Natural killer cell treated with Interleukin-12 subunit alpha and Interleukin-12 subunit beta and Interleukin-15 and Interleukin-18, amount 100 ng/mL, for 72 hours (primary cell): ENCODE measurements around the gene CHFR. TPM values are rescaled to one million over a fixed set of nuclear protein-coding genes. Genes with fewer than 3 reads are reported as not detected.
A peak's percentile ranks its signal among the peaks of the same experiment; 100 is the strongest.
"Not testable (repeated sequence)": the region's sequence is repeated elsewhere in the genome, so short reads cannot be mapped to it uniquely, and the experiment has no call there.

Experiments
- ATAC-seq, 2 donors: fragments of 150-1000 bp; cut with Tn5 transposase in 1 of 2; sonication (Bioruptor Pico), chemical (Tn5 transposase) in 1 of 2; 2 replicates each; pipeline ENCODE4 v1.10.0; 2021
- DNase-seq: peaks from one replicate; pipeline ENCODE4 v3.0.0; 2022; ENCODE audit warnings: low spot score
- H3K27ac Mint-ChIP-seq, 2 donors: 1 replicate in 1 of 2; 2 replicates in 1 of 2; pipeline ENCODE4 v1.8.0; 2022; ENCODE audit warnings: mixed read lengths in 2 of 2, mild to moderate bottlenecking in 1 of 2, moderate library complexity in 1 of 2
- H3K27me3 Mint-ChIP-seq, 2 donors: 1 replicate in 1 of 2; 2 replicates in 1 of 2; pipeline ENCODE4 v1.8.0; 2022; ENCODE audit warnings: mixed read lengths in 2 of 2
- H3K36me3 Mint-ChIP-seq: one replicate; pipeline ENCODE4 v1.8.0; 2022; ENCODE audit warnings: mixed read lengths
- H3K4me1 Mint-ChIP-seq, 2 donors: 1 replicate in 1 of 2; 2 replicates in 1 of 2; pipeline ENCODE4 v1.8.0; 2022; ENCODE audit warnings: low read depth in 2 of 2, mixed read lengths in 2 of 2, mild to moderate bottlenecking in 1 of 2
- H3K4me3 Mint-ChIP-seq: one replicate; pipeline ENCODE4 v1.8.0; 2022; ENCODE audit warnings: mixed read lengths
- H3K9me3 Mint-ChIP-seq: 2 replicates; pipeline ENCODE4 v1.8.0; 2022; ENCODE audit warnings: mixed read lengths
- total RNA-seq, 2 donors: library from RNA; stranded (reverse); gene quantifications; one replicate each; pipeline ENCODE4 v1.2.3, GENCODE V29; 2022

The CHFR gene
- total RNA-seq, 2 donors from 2014 or later: 121 to 155 TPM

- not testable (repeated sequence) for H3K27me3 Mint-ChIP-seq
- H3K27ac Mint-ChIP-seq: peak overlapping the region; percentile 71 to 78
Measured at GRCh38 chr12:132907789-132908144, 20.4 kb upstream of the CHFR start.

GRCh38 chr12:132907216-132907615 lies 19.8 kb upstream of the CHFR start:
- H3K27me3 Mint-ChIP-seq: peaks cover 0 to 6% of the 10 kb centered on the region in 2 donors
- H3K4me1 Mint-ChIP-seq: no peaks in the 10 kb centered on the region
- no peak overlapping the region for H3K4me3 Mint-ChIP-seq
- H3K9me3 Mint-ChIP-seq: peaks cover 7% of the 10 kb centered on the region
- DNase-seq (no peak), ATAC-seq (no peak)
- H3K27ac Mint-ChIP-seq: no peak overlapping the region
- H3K36me3 Mint-ChIP-seq: peaks cover 14% of the 10 kb centered on the region

More at GRCh38 chr12:132907789-132908144, 20.4 kb upstream of the CHFR start:
- H3K4me1 Mint-ChIP-seq, H3K9me3 Mint-ChIP-seq, ATAC-seq, DNase-seq: not testable (repeated sequence)
- peak overlapping the region; percentile 83 for H3K4me3 Mint-ChIP-seq
- H3K36me3 Mint-ChIP-seq: peaks cover 18% of the 10 kb centered on the region

- peak; percentile 90 for DNase-seq
- Mint-ChIP-seq H3K27me3 (peaks cover 0 to 6% of the 10 kb centered on the region in 2 donors), H3K9me3 (no peaks in the 10 kb centered on the region), H3K4me3 (no peak overlapping the region), H3K27ac (peak overlapping the region in 1 of 2 donors; percentile 43), H3K36me3 (no peaks in the 10 kb centered on the region), H3K4me1 (no peaks in the 10 kb centered on the region)
- peak; percentile 28 to 55 for ATAC-seq
Measured at GRCh38 chr12:132904718-132905328, 17.4 kb upstream of the CHFR start.

GRCh38 chr12:132899033-132899432 lies 11.6 kb upstream of the CHFR start:
- H3K4me3 Mint-ChIP-seq: no peak overlapping the region
- H3K9me3 Mint-ChIP-seq: no peaks in the 10 kb centered on the region

GRCh38 chr12:132888852-132889251 lies 1.4 kb upstream of the CHFR start:
- Mint-ChIP-seq H3K9me3 (no peaks in the 10 kb centered on the region), H3K27me3 (peaks cover 12 to 14% of the 10 kb centered on the region in 2 donors), H3K36me3 (peaks cover 30% of the 10 kb centered on the region), H3K4me3 (peak overlapping the region; percentile 100), H3K4me1 (peaks cover 14 to 18% of the 10 kb centered on the region in 2 donors), H3K27ac (peak overlapping the region; percentile 100)
- no peak for DNase-seq
- no peak for ATAC-seq

More at GRCh38 chr12:132899033-132899432, 11.6 kb upstream of the CHFR start:
- Mint-ChIP-seq H3K27me3 (peaks cover 0 to 3% of the 10 kb centered on the region in 2 donors), H3K36me3 (no peaks in the 10 kb centered on the region), H3K27ac (no peak overlapping the region), H3K4me1 (peaks cover 0 to 3% of the 10 kb centered on the region in 2 donors)
- ATAC-seq: no peak
- DNase-seq: no peak

- H3K36me3 Mint-ChIP-seq: peaks cover 30% of the 10 kb centered on the region
- peaks cover 19 to 31% of the 10 kb centered on the region in 2 donors for H3K4me1 Mint-ChIP-seq
- peak overlapping the region; percentile 100 for H3K4me3 Mint-ChIP-seq
- no peak for DNase-seq
- H3K27ac Mint-ChIP-seq: peak overlapping the region; percentile 100
- no peaks in the 10 kb centered on the region for H3K9me3 Mint-ChIP-seq
- peaks cover 12 to 14% of the 10 kb centered on the region in 2 donors for H3K27me3 Mint-ChIP-seq
- ATAC-seq: peak in 1 of 2 donors; percentile 39
Measured at GRCh38 chr12:132886529-132887477, 602 bp downstream of the CHFR start.

GRCh38 chr12:132881818-132882217 lies 5.6 kb downstream of the CHFR start:
- Mint-ChIP-seq H3K4me1 (peaks cover 15 to 28% of the 10 kb centered on the region in 2 donors), H3K27ac (no peak overlapping the region), H3K36me3 (peaks cover 12% of the 10 kb centered on the region), H3K4me3 (no peak overlapping the region), H3K27me3 (no peaks in the 10 kb centered on the region), H3K9me3 (no peaks in the 10 kb centered on the region)
- DNase-seq: no peak
- ATAC-seq: no peak

GRCh38 chr12:132874620-132875019 lies 12.8 kb downstream of the CHFR start:
- not testable (repeated sequence) for H3K4me3 Mint-ChIP-seq, H3K9me3 Mint-ChIP-seq, DNase-seq, ATAC-seq, H3K27me3 Mint-ChIP-seq, H3K36me3 Mint-ChIP-seq, H3K4me1 Mint-ChIP-seq, H3K27ac Mint-ChIP-seq

GRCh38 chr12:132874175-132874574 lies 13.2 kb downstream of the CHFR start:
- no peaks in the 10 kb centered on the region for H3K9me3 Mint-ChIP-seq
- H3K36me3 Mint-ChIP-seq: peaks cover 10% of the 10 kb centered on the region
- no peaks in the 10 kb centered on the region for H3K27me3 Mint-ChIP-seq
- peaks cover 0 to 6% of the 10 kb centered on the region in 2 donors for H3K4me1 Mint-ChIP-seq
- no peak overlapping the region for H3K4me3 Mint-ChIP-seq
- ATAC-seq (no peak), DNase-seq (no peak)
- no peak overlapping the region for H3K27ac Mint-ChIP-seq

- DNase-seq (no peak), ATAC-seq (no peak)
- Mint-ChIP-seq H3K27ac (no peak overlapping the region), H3K4me3 (no peak overlapping the region), H3K27me3 (no peaks in the 10 kb centered on the region), H3K4me1 (peaks cover 0 to 6% of the 10 kb centered on the region in 2 donors), H3K36me3 (peaks cover 10% of the 10 kb centered on the region), H3K9me3 (no peaks in the 10 kb centered on the region)
Measured at GRCh38 chr12:132873724-132874123, 13.7 kb downstream of the CHFR start.

GRCh38 chr12:132872975-132873421 lies 14.4 kb downstream of the CHFR start:
- H3K9me3 Mint-ChIP-seq: no peaks in the 10 kb centered on the region
- H3K4me1 Mint-ChIP-seq: peaks cover 0 to 6% of the 10 kb centered on the region in 2 donors
- H3K27ac Mint-ChIP-seq: no peak overlapping the region
- no peak overlapping the region for H3K4me3 Mint-ChIP-seq
- no peaks in the 10 kb centered on the region for H3K27me3 Mint-ChIP-seq
- H3K36me3 Mint-ChIP-seq: peaks cover 10% of the 10 kb centered on the region
- ATAC-seq: peak in 1 of 2 donors; percentile 46
- no peak for DNase-seq

- peaks cover 3 to 6% of the 10 kb centered on the region in 2 donors for H3K4me1 Mint-ChIP-seq
- H3K4me3 Mint-ChIP-seq: no peak overlapping the region
- H3K36me3 Mint-ChIP-seq: peaks cover 14% of the 10 kb centered on the region
- DNase-seq (no peak), ATAC-seq (no peak)
- H3K9me3 Mint-ChIP-seq: no peaks in the 10 kb centered on the region
- no peak overlapping the region for H3K27ac Mint-ChIP-seq
- no peaks in the 10 kb centered on the region for H3K27me3 Mint-ChIP-seq
Measured at GRCh38 chr12:132872073-132872855, 15.1 kb downstream of the CHFR start.

- Mint-ChIP-seq H3K36me3 (peaks cover 25% of the 10 kb centered on the region), H3K9me3 (no peaks in the 10 kb centered on the region), H3K27ac (no peak overlapping the region), H3K4me1 (peaks cover 8 to 15% of the 10 kb centered on the region in 2 donors), H3K4me3 (no peak overlapping the region), H3K27me3 (no peaks in the 10 kb centered on the region)
- DNase-seq (no peak), ATAC-seq (no peak)
Measured at GRCh38 chr12:132869551-132869950, 17.9 kb downstream of the CHFR start.
